ENCODE results near the gene PFKFB1.

Gene PFKFB1

DNA sequence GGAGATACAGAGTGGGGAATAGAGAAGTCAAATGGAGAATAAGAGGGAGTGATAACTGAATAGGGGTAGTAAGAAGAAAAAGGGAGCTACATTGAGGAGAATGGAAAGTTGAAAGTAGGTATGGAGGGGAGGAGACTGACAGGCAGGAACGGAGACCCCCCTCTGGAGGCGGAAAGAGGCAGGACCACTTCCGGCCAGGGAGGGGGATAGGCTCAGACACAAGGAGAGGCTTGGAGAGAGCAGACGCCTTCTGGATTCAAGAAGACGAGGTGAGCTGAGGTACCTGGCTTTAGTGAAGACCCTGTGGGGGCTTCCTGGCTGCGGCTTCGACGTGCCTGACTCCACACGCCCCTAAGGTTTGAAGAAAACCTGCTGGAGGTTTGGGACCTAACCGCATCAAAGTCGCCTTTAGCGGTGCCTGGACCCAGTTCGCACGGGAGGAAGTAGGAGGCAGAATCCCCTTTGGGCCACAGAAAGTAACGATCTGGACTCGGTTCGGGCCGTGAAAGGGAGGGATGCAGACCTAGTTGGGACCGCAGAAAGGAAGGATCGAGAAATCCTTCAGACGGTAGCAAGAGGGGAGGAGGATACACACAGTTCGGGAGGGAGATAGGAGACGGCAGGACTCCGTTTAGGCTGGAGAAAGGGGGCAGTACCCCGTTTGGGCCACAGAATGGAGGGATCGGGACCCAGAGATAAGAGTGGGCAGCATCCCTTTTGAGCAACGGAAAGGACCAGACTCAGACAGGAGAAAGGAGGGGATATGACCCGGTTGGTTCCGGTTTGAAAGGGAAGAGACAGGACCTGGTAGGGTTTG lies 73.2 kb downstream of the PFKFB1 start, which contains the start of gene TRO:
Gene TRO, plus strand, starts transcription at position 215 of the 817 bp plus-strand sequence. CDS start 1,423 bp downstream, outside the sequence.
- TF ChIP-seq, protein P1, sequence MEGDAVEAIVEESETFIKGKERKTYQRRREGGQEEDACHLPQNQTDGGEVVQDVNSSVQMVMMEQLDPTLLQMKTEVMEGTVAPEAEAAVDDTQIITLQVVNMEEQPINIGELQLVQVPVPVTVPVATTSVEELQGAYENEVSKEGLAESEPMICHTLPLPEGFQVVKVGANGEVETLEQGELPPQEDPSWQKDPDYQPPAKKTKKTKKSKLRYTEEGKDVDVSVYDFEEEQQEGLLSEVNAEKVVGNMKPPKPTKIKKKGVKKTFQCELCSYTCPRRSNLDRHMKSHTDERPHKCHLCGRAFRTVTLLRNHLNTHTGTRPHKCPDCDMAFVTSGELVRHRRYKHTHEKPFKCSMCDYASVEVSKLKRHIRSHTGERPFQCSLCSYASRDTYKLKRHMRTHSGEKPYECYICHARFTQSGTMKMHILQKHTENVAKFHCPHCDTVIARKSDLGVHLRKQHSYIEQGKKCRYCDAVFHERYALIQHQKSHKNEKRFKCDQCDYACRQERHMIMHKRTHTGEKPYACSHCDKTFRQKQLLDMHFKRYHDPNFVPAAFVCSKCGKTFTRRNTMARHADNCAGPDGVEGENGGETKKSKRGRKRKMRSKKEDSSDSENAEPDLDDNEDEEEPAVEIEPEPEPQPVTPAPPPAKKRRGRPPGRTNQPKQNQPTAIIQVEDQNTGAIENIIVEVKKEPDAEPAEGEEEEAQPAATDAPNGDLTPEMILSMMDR (conservative IDR thresholded peaks at IDR 0.05; ENCODE audit: control insufficient read depth, insufficient read depth, low read depth, low read length): peak; percentile 6
- peak within 1 kb of the TSS; percentile 64 for H3K4me3 ChIP-seq (ENCODE audit: control insufficient read depth, low read depth, low read length)
- DNase-seq (ENCODE audit: low read depth): no peak

DNA sequence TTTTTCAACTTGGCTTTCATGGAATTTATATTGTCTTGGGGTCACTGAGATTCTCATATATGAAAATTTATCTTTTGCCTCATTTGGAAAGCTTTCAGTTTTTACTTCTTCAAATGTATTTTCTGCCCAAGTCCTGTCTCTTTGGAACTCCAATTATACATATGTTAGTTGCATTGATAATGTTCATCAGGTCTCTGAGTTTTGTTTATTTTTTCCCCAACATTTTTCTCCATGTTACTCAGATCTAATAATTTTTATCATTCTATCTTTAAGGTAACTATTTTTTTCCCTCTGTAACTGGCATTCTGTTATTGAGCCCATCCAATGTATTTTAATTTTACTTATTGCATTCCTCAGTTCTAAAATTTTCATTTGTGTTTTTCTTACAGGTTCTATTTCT lies 84.0 kb downstream of the PFKFB1 start:
- DNase-seq (ENCODE audit: low read depth): no peak
- H3K4me3 ChIP-seq (ENCODE audit: control insufficient read depth, low read depth, low read length): no peak overlapping the region
- TF ChIP-seq, protein P1 (conservative IDR thresholded peaks at IDR 0.05; ENCODE audit: control insufficient read depth, insufficient read depth, low read depth, low read length): no peak

DNA sequence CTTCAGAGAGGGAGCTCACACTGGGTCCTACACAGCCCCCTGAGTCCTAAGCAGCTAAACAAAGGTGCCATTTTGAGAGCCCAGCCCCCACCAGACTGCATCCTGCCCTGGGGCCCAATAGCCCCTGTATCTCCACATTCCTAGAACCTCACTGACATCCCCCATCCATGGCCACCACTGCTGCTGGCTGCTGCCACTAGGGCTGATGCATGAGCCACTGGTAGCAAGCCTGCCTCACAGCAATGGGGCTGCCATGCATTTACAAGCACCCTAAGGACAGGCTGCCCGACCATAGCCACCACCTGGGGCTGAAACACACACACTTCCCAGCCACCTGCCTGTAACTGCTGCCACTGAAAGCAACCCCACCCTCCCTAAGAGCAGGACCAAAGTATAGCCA lies 99.8 kb downstream of the PFKFB1 start:
- H3K4me3 ChIP-seq (ENCODE audit: control insufficient read depth, low read depth, low read length): no peak overlapping the region
- DNase-seq (ENCODE audit: low read depth): no peak
- TF ChIP-seq, protein P1 (conservative IDR thresholded peaks at IDR 0.05; ENCODE audit: control insufficient read depth, insufficient read depth, low read depth, low read length): no peak

DNA sequence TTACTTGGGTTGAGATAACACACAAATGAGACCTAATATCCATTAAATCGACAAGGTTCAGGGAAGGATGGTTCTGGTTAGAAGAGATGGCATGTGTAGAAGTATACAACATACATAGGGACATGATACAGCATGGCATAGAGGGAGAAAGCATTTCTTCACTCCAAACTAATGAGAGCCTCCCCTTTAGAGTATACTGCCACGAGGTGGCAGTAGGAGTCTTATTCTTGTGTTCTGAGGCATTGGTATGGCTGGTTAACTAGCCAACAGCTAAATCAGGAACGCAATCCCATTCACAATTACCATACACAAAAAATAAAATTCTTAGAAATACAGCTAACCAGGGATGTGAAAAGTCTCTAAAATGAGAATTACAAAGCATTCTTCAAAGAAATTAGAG lies 102.4 kb downstream of the PFKFB1 start:
- peak; percentile 38 for DNase-seq (ENCODE audit: low read depth)
- TF ChIP-seq, protein P1 (conservative IDR thresholded peaks at IDR 0.05; ENCODE audit: control insufficient read depth, insufficient read depth, low read depth, low read length): peak; percentile 48
- H3K4me3 ChIP-seq (ENCODE audit: control insufficient read depth, low read depth, low read length): no peak overlapping the region

DNA sequence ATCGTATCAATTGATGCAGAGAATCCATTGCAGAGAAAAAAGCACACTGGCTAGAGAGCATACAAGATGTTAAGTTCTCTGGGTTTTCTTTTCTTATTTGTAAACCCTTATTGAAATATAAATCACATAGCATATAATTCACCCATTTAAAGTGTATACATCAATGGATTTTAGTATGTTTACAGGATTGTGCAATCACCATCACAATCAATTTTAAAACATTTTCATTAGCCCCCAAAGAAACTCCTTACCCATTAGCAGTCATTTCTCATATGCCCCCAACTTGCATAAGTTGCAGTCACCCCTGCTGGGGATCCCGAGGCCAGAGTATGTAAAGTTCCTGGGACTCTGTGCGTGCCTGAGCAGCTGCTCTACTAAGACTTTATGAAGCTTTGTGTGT lies 108.2 kb downstream of the PFKFB1 start:
- DNase-seq (ENCODE audit: low read depth): no peak
- no peak overlapping the region for H3K4me3 ChIP-seq (ENCODE audit: control insufficient read depth, low read depth, low read length)
- TF ChIP-seq, protein P1 (conservative IDR thresholded peaks at IDR 0.05; ENCODE audit: control insufficient read depth, insufficient read depth, low read depth, low read length): no peak
